Endothelial cell of umbilical vein (primary cell): Measurements from ENCODE around the gene CACNA1C. TPM values are rescaled to one million over a fixed set of nuclear protein-coding genes. Genes with fewer than 3 reads are reported as not detected.
A peak's percentile ranks its signal among the peaks of the same experiment; 100 is the strongest.

Experiments
- BruUV-seq: library from RNA; stranded (reverse); fragments of 400-500 nt; replicated peaks from 2 replicates; lab custom pipeline; 2021; lab: Mats Ljungman, UMichigan
- CTCF ChIA-PET: fragments of 300-600, 350-600 bp; sonication (Branson Sonifier 250); formaldehyde crosslinking; loops from one replicate; lab custom pipeline; 2021; ENCODE audit warnings: antibody characterized with exemption, inconsistent platforms; lab: Charles Lee
- POLR2A ChIA-PET: fragments of 300-600, 350-600 bp; sonication (Branson Sonifier 250); formaldehyde crosslinking; loops from one replicate; lab custom pipeline; 2021; ENCODE audit warnings: antibody characterized with exemption, inconsistent platforms; lab: Charles Lee
- DNase-seq: peaks from one replicate; pipeline ENCODE4 v3.0.0-alpha.2; 2011; ENCODE audit warnings: low read depth, low spot score
- FAIRE-seq: peaks from 2 replicates; lab custom pipeline; 2011; peaks lifted over from hg19 to GRCh38; lab: Jason Lieb, UNC
- H2AFZ ChIP-seq: 2 replicates; pipeline ENCODE4 v1.6.0; 2012; ENCODE audit warnings: low read depth, low read length, control low read depth, inconsistent platforms
- H3K27ac ChIP-seq: 2 replicates; pipeline ENCODE4 v1.5.1; 2011; ENCODE audit warnings: low read depth, mild to moderate bottlenecking, control low read depth, low read length, moderate library complexity; ENCODE audit not compliant: insufficient read depth
- H3K27me3 ChIP-seq, 2 experiments: 2 replicates each; pipeline versions ENCODE4 v1.6.0 to v1.6.1; 2011; ENCODE audit warnings: low read length in 2 of 2, mixed read lengths in 1 of 2; ENCODE audit not compliant: control insufficient read depth in 2 of 2, insufficient read depth in 2 of 2
- H3K36me3 ChIP-seq, 2 experiments: 2 replicates in 1 of 2; 3 replicates in 1 of 2; pipeline ENCODE4 v1.5.1; 2011; ENCODE audit warnings: low read length in 2 of 2, mild to moderate bottlenecking in 1 of 2, moderate library complexity in 1 of 2; ENCODE audit not compliant: control insufficient read depth in 2 of 2, insufficient read depth in 2 of 2; ENCODE audit errors: extremely low read depth in 1 of 2
- H3K4me1 ChIP-seq: 3 replicates; pipeline ENCODE4 v1.5.1; 2011; ENCODE audit warnings: mild to moderate bottlenecking, low read length; ENCODE audit not compliant: control insufficient read depth, insufficient read depth; ENCODE audit errors: extremely low read depth
- H3K4me2 ChIP-seq: 2 replicates; pipeline ENCODE4 v1.6.1; 2011; ENCODE audit warnings: low read length, control low read depth, mixed read lengths; ENCODE audit not compliant: insufficient read depth
- H3K4me3 ChIP-seq, 3 experiments: fragments of 200-600 bp in 1 of 3; sonication (generic), shearing (Covaris generic) in 1 of 3; replicated peaks in 1 of 3; 2 replicates each; pipeline ENCODE4 v1.5.1; 2011 to 2016; ENCODE audit warnings: control low read depth in 3 of 3, low read length in 3 of 3, mild to moderate bottlenecking in 2 of 3, inconsistent platforms in 1 of 3, low read depth in 1 of 3, moderate library complexity in 1 of 3; ENCODE audit not compliant: insufficient read depth in 1 of 3
- H3K79me2 ChIP-seq: 2 replicates; pipeline ENCODE4 v1.6.0; 2012; ENCODE audit warnings: low read length, inconsistent platforms; ENCODE audit not compliant: control insufficient read depth, insufficient read depth
- H3K9ac ChIP-seq: replicated peaks from 2 replicates; pipeline ENCODE3; 2011; ENCODE audit warnings: low read length, control low read depth; ENCODE audit not compliant: insufficient read depth; ENCODE audit errors: extremely low read depth
- H3K9me1 ChIP-seq: replicated peaks from 3 replicates; pipeline ENCODE4 v1.6.0; 2011; ENCODE audit warnings: mild to moderate bottlenecking, low read length; ENCODE audit not compliant: control insufficient read depth, insufficient read depth; ENCODE audit errors: extremely low read depth
- H3K9me3 ChIP-seq: replicated peaks from 2 replicates; pipeline ENCODE4 v1.5.1; 2012; ENCODE audit warnings: low read length, inconsistent platforms; ENCODE audit not compliant: control insufficient read depth, insufficient read depth
- H4K20me1 ChIP-seq: replicated peaks from 2 replicates; pipeline ENCODE3; 2011; ENCODE audit warnings: mild to moderate bottlenecking, low read length; ENCODE audit not compliant: control insufficient read depth, insufficient read depth; ENCODE audit errors: extremely low read depth
- EZH2 ChIP-seq: IDR thresholded peaks from 2 replicates; pipeline ENCODE4 v1.6.1; 2012; ENCODE audit warnings: borderline replicate concordance, low read depth, mild to moderate bottlenecking, moderate library complexity, low read length, inconsistent platforms; ENCODE audit not compliant: severe bottlenecking
- FOS ChIP-seq: IDR thresholded peaks from 2 replicates; pipeline ENCODE4 v1.6.1; 2011; ENCODE audit warnings: mild to moderate bottlenecking, low read length, moderate library complexity, borderline replicate concordance; ENCODE audit not compliant: insufficient read depth
- GATA2 ChIP-seq: IDR thresholded peaks from 2 replicates; pipeline ENCODE4 v1.7.0; 2011; ENCODE audit warnings: low read depth, mild to moderate bottlenecking, moderate library complexity, mixed read lengths, low read length; ENCODE audit not compliant: insufficient read length, insufficient read depth
- JUN ChIP-seq: IDR thresholded peaks from 2 replicates; pipeline ENCODE4 v1.6.1; 2011; ENCODE audit warnings: borderline replicate concordance, low read depth; ENCODE audit not compliant: insufficient read length, insufficient read depth
- MAX ChIP-seq: IDR thresholded peaks from 2 replicates; pipeline ENCODE4 v1.6.1; 2011; ENCODE audit not compliant: insufficient read depth, insufficient read length
- MYC ChIP-seq: IDR thresholded peaks from one replicate; pipeline ENCODE4 v1.6.1; 2011; ENCODE audit warnings: mild to moderate bottlenecking, low read depth, low read length
- POLR2A ChIP-seq: IDR thresholded peaks from 2 replicates; pipeline ENCODE4 v1.6.1; 2012; ENCODE audit warnings: low read depth, mild to moderate bottlenecking, control low read depth, low read length
- POLR2AphosphoS5 ChIP-seq: IDR thresholded peaks from 2 replicates; pipeline ENCODE4 v1.6.1; 2012; ENCODE audit warnings: low read depth, mild to moderate bottlenecking, control low read depth, low read length, moderate library complexity; ENCODE audit not compliant: insufficient read depth
- dilution Hi-C: fragments of 300-500 bp; cut with MboI; formaldehyde crosslinking; loops from one replicate; pipeline ENCODE4 v1.15.0; 2019; ENCODE audit warnings: low sequenced_read_pairs; ENCODE audit not compliant: extremely low pct_ligation_motif_present
- intact Hi-C: fragments of 100-400 bp; cut with micrococcal nuclease; formaldehyde crosslinking; loops from one replicate; pipeline ENCODE4 v1.10.0; 2022
- polyA plus RNA-seq, 4 experiments: library from polyadenylated mRNA; depleted of rRNA in 3 of 4; stranded (reverse) in 3 of 4; unstranded in 1 of 4; fragments of >200 nt; gene quantifications; 2 replicates each; pipeline versions ENCODE4 v1.2.1 to v1.2.3, GENCODE V29; 2011 to 2012; ENCODE audit warnings: missing spikeins in 1 of 4
- total RNA-seq: library from RNA; stranded (reverse); gene quantifications from 2 replicates; pipeline ENCODE4 v1.2.3, GENCODE V29; 2021
- TF ChIP-seq, protein P1 (sequence below), 2 donors: IDR thresholded peaks; 1 replicate in 1 of 2; 2 replicates in 1 of 2; pipeline ENCODE4 v1.5.1; 2011; ENCODE audit warnings: low read length in 2 of 2, mild to moderate bottlenecking in 2 of 2, moderate library complexity in 2 of 2, control low read depth in 1 of 2, inconsistent platforms in 1 of 2, low read depth in 1 of 2; ENCODE audit not compliant: insufficient read depth in 1 of 2; ENCODE audit errors: extremely low read depth in 1 of 2

CACNA1C gene
- total and polyA plus RNA-seq, 2 donors (not counting 3 experiments of a cell fraction or from before 2014, with no cell fraction given), result not detected

GRCh38 chr12:2017546-2018337, 35.0 kb upstream of the CACNA1C start:
- H3K27me3 ChIP-seq, result peaks cover 10 to 18% of the 10 kb centered on the region in 2 experiments
- no peak for FAIRE-seq
- H4K20me1 ChIP-seq, result no peaks in the 10 kb centered on the region
- H3K79me2 ChIP-seq, result no peaks in the 10 kb centered on the region
- H3K4me3 ChIP-seq, result no peak overlapping the region
- intact Hi-C loops (no loop called here), dilution Hi-C loops (no loop called here)
- ChIA-PET POLR2A (no interaction called here), CTCF (interaction anchor here (0.8 to 1.6 kb wide), 3 partner anchors 17 to 77 kb away, joined by 3 to 4 read pairs (median 3); no protein-coding TSS in a partner anchor)
- no peak overlapping the region for H3K4me2 ChIP-seq
- H3K9ac ChIP-seq, result no peak overlapping the region
- no peaks in the 10 kb centered on the region for H3K9me3 ChIP-seq
- H3K9me1 ChIP-seq, result no peaks in the 10 kb centered on the region
- no peak for TF ChIP-seq FOS
- no peak for TF ChIP-seq POLR2AphosphoS5
- TF ChIP-seq MAX, result no peak
- TF ChIP-seq EZH2, result no peak
- no peak for TF ChIP-seq JUN
- TF ChIP-seq, protein P1, sequence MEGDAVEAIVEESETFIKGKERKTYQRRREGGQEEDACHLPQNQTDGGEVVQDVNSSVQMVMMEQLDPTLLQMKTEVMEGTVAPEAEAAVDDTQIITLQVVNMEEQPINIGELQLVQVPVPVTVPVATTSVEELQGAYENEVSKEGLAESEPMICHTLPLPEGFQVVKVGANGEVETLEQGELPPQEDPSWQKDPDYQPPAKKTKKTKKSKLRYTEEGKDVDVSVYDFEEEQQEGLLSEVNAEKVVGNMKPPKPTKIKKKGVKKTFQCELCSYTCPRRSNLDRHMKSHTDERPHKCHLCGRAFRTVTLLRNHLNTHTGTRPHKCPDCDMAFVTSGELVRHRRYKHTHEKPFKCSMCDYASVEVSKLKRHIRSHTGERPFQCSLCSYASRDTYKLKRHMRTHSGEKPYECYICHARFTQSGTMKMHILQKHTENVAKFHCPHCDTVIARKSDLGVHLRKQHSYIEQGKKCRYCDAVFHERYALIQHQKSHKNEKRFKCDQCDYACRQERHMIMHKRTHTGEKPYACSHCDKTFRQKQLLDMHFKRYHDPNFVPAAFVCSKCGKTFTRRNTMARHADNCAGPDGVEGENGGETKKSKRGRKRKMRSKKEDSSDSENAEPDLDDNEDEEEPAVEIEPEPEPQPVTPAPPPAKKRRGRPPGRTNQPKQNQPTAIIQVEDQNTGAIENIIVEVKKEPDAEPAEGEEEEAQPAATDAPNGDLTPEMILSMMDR (IDR thresholded peaks at IDR 0.05; ENCODE audit: extremely low read depth in 1 of 2, insufficient read depth in 1 of 2, low read depth in 1 of 2, low read length in 2 of 2), result no peak
- no peak for TF ChIP-seq POLR2A
- no peak for TF ChIP-seq GATA2
- TF ChIP-seq MYC, result no peak
- no peaks in the 10 kb centered on the region for H3K4me1 ChIP-seq
- H3K36me3 ChIP-seq, result no peaks in the 10 kb centered on the region
- BruUV-seq, result no TSS peak
- H2AFZ ChIP-seq, result no peak overlapping the region
- H3K27ac ChIP-seq, result no peak overlapping the region
- DNase-seq, result peak; percentile 79
